Measurements from ENCODE around the gene SLC6A17.

DNA sequence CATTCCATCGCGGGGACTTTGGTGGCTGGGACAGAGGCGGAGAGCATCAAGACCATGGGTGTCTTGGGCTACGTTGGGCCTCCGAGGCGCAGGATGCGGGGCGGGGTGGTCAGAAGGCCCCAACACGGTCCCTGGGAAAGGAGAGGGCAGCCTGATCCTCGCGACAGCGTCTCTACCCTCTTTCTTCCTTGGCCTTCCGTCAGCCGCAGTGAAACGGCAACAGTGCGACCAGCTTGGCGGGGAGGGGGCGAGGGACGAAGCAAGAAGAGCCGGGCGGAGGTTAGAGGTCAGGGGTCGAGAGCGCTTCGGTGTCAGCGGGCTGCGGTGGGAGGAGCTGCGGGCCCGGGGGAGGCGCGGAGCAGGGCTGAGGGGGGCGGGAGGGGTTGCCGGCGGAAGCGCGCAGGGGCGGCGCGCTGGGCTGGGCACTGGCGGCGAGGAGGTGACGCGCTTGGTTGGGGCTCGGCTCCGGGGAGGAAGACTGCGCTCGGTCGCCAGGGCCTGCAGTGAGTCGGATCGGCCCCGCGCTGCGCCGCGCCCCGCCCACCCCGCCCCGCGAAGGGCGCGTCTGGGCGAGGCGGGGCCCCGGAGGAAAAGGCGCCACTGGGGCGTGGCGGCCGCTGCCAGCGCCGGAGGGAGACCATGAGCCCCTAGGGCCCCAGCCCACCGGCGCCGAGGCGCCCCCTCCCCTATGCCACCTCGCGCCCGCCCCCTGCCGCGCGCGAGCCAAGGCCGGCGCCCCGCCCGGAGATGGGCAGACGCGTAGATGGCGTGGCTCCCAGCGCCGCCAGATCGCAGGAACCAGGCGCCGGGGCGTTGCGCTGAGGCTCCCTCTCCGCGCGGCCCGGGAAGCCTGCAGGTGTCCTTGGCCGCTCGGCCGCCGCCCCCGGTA is 59.7 kb downstream of the SLC6A17 start, which contains the start of gene KCNC4:
- no peak for TF ChIP-seq GATA2 (IDR thresholded peaks at IDR 0.05; ENCODE audit: low read depth, low read length)
- no peak for TF ChIP-seq GATA3 (IDR thresholded peaks at IDR 0.05; ENCODE audit: low read depth, low read length)
